BJ (cell line): ENCODE measurements around the gene TXNL4A. TPM values are rescaled to one million over a fixed set of nuclear protein-coding genes. Genes with fewer than 3 reads are reported as not detected.

Experiments
- CTCF ChIA-PET: fragments of 350-600 bp; formaldehyde crosslinking; extraction: SDS; loops from one replicate; lab custom pipeline; 2021; ENCODE audit warnings: antibody characterized with exemption, inconsistent platforms; lab: Yijun Ruan, JAX
- POLR2A ChIA-PET: fragments of 300-600 bp; sonication (Branson Sonifier 250); formaldehyde crosslinking; extraction: SDS; loops from one replicate; lab custom pipeline; 2021; ENCODE audit warnings: antibody characterized with exemption; lab: Charles Lee
- DNase-seq: peaks from one replicate; pipeline ENCODE4 v3.0.0-alpha.2; 2011; ENCODE audit warnings: low read depth
- H3K27me3 ChIP-seq: 2 replicates; pipeline ENCODE4 v1.6.0; 2011; ENCODE audit warnings: low read length; ENCODE audit not compliant: control insufficient read depth, insufficient read depth
- H3K36me3 ChIP-seq: 2 replicates; pipeline ENCODE4 v1.5.1; 2011; ENCODE audit warnings: low read length; ENCODE audit not compliant: control insufficient read depth, insufficient read depth
- H3K4me3 ChIP-seq: 2 replicates; pipeline ENCODE4 v1.5.1; 2011; ENCODE audit warnings: low read depth, mild to moderate bottlenecking, control low read depth, low read length
- CTCF ChIP-seq: IDR thresholded peaks from 2 replicates; pipeline ENCODE4 v1.5.1; 2011; ENCODE audit warnings: low read depth, mild to moderate bottlenecking, control low read depth, inconsistent platforms, low read length, moderate library complexity; ENCODE audit not compliant: insufficient read depth
- polyA plus RNA-seq: library from polyadenylated mRNA; depleted of rRNA; stranded (reverse); fragments of >200 nt; gene quantifications from 2 replicates; pipeline ENCODE4 v1.2.3, GENCODE V29; 2011

Gene TXNL4A
- polyA plus RNA-seq, 1 experiment, result 95.8 TPM

DNA sequence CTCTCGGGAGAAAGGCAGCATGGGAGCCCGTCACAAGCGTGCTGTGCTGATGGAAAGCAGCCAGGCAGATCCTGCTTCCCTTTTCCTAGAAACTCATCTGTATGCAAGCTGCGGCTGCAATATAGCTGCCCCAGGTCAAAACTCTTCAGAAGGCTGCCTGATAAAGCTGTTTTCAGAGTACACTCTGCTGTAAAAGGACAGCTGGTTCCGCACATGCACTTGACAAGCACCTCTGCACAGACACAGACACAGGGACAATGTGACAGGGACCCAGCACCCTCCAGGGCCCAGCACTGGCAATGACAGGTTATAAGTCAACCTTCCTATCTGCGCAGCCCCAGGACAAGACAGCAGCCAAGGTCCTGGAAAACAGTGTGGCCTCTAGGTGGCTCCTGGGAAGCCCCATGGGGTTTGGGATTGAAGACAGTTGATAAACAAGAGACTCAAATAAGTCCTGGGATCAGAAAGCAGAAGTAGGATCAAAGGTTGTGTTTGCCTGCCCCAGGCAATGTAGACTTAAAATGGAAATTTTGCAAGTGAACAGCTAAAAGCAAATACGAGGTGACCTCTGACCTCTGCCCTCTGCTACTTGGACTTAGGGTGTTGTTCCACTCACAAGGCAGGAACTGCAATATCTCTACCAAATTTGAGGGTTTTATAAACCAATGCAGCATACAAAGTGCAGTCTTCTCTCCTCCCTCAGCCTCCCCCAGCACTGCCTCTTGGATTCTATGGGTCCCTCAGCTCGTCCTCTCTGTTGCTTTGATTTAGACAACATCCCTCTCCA, 53.9 kb downstream of the TXNL4A start:
- H3K27me3 ChIP-seq, result no peaks in the 10 kb centered on the region
- TF ChIP-seq CTCF, result no peak
- no peak overlapping the region for H3K4me3 ChIP-seq
- DNase-seq, result no peak
- ChIA-PET CTCF (interaction anchor here (0.7 to 1.5 kb wide), 9 partner anchors 10 to 224 kb away, joined by 3 to 7 read pairs (median 3); no protein-coding TSS in a partner anchor), POLR2A (interaction anchor here (0.6 kb wide), 1 partner anchor 201 kb away, joined by 4 read pairs; no protein-coding TSS in a partner anchor)
- peaks cover 9% of the 10 kb centered on the region for H3K36me3 ChIP-seq

GRCh38 chr18:79933765-79934164, 54.6 kb downstream of the TXNL4A start:
- CTCF ChIA-PET, result interaction anchor here (0.7 to 1.5 kb wide), 9 partner anchors 9 to 224 kb away, joined by 3 to 7 read pairs (median 3); no protein-coding TSS in a partner anchor
- Histone ChIP-seq H3K4me3 (no peak overlapping the region), H3K36me3 (peaks cover 13% of the 10 kb centered on the region), H3K27me3 (no peaks in the 10 kb centered on the region)
- peak; percentile 45 for DNase-seq
- POLR2A ChIA-PET, result interaction anchor here (0.6 to 0.7 kb wide), 2 partner anchors 16 to 196 kb away, joined by 6 read pairs; no protein-coding TSS in a partner anchor
- TF ChIP-seq CTCF, result peak; percentile 53

GRCh38 chr18:79932907-79933306, 55.5 kb downstream of the TXNL4A start:
- TF ChIP-seq CTCF, result no peak
- Histone ChIP-seq H3K27me3 (no peaks in the 10 kb centered on the region), H3K4me3 (no peak overlapping the region), H3K36me3 (peaks cover 18% of the 10 kb centered on the region)
- DNase-seq, result no peak
- CTCF ChIA-PET, result no interaction called here
- POLR2A ChIA-PET, result no interaction called here

DNA sequence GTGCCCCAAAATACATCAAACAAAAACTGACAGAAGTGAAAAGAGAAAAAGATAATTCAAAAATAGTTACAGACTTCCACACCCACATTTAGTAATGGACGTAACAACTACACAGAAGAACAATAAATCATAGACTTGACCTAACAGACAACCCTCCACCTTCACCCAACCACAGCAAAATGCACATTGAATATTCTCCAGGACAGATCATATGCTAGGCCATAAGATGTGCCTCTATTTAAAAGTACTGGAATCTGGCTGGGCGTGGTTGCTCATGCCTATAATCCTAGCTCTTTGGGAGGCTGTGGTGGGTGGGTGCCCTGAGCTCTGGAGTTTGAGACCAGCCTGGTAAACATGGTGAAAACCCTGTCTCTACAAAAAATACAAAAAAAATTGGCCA, 56.9 kb downstream of the TXNL4A start:
- no peak for TF ChIP-seq CTCF
- DNase-seq, result no peak
- Histone ChIP-seq H3K4me3 (no peak overlapping the region), H3K36me3 (peaks cover 15% of the 10 kb centered on the region), H3K27me3 (no peaks in the 10 kb centered on the region)
- ChIA-PET POLR2A (no interaction called here), CTCF (no interaction called here)

DNA sequence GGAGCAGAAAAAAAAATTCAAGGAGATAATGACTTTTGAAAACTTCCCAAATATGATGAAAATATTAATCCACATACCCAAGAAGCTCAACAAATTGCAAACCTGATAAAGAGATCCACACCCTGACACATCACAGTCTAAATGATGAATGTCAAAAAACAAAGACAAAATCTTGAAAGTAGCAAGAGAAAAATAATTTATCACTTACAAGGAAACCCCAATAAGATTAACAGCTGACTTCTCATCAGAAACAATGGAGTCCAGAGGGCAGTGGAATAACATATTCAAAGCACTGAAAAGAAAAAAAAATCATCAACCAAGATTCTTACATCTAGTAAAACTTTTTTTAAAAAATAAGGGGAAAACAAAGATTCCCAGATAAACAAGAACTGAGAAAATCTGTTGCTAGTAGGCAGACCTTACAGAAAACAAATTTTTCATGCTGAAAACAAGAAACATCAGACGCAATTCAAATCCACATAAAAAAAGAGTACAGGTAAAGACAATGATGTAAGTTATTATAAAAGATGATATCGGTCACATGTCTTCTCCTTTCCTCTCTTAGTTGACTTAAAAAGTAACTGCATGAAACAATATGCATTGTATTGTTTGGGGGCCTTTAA, 58.2 kb downstream of the TXNL4A start:
- POLR2A ChIA-PET, result no interaction called here

More for the DNA sequence above, 58.2 kb downstream of the TXNL4A start:
- CTCF ChIA-PET, result no interaction called here
- Histone ChIP-seq H3K27me3 (no peaks in the 10 kb centered on the region), H3K4me3 (no peak overlapping the region), H3K36me3 (peaks cover 13% of the 10 kb centered on the region)
- TF ChIP-seq CTCF, result no peak
- no peak for DNase-seq
